H1 (cell line): ENCODE results near the gene ZNF148. TPM values are rescaled to one million over a fixed set of nuclear protein-coding genes. Genes with fewer than 3 reads are reported as not detected.

ENCODE experiments used
- CTCF ChIA-PET: fragments of 300-600 bp; sonication (Branson Sonifier 250); formaldehyde crosslinking; loops from one replicate; lab custom pipeline; 2021; ENCODE audit not compliant: partially characterized antibody; lab: Charles Lee
- POLR2A ChIA-PET: fragments of 300-600 bp; sonication (Branson Sonifier 250); formaldehyde crosslinking; loops from one replicate; lab custom pipeline; 2021; ENCODE audit warnings: inconsistent platforms; ENCODE audit not compliant: partially characterized antibody; lab: Charles Lee
- DNase-seq, 2 experiments: peaks; one replicate each; pipeline versions ENCODE4 v3.0.0 to v3.0.0-alpha.2; 2010 to 2022; ENCODE audit warnings: low spot score in 2 of 2, low read depth in 1 of 2, mixed read lengths in 1 of 2
- FAIRE-seq: peaks from 2 replicates; lab custom pipeline; 2011; peaks lifted over from hg19 to GRCh38; lab: Jason Lieb, UNC
- H2AFZ ChIP-seq: 2 replicates; pipeline ENCODE4 v1.8.1; 2012; ENCODE audit warnings: low read length, inconsistent platforms
- H2AK5ac ChIP-seq: 2 replicates; pipeline ENCODE4 v1.6.1; 2013; ENCODE audit warnings: low read depth, low read length
- H2BK120ac ChIP-seq: replicated peaks from 2 replicates; pipeline ENCODE3; 2013; ENCODE audit warnings: low read depth, low read length, inconsistent platforms
- H2BK12ac ChIP-seq: 2 replicates; pipeline ENCODE4 v1.6.1; 2013; ENCODE audit warnings: low read depth, low read length
- H2BK15ac ChIP-seq: 2 replicates; pipeline ENCODE4 v1.6.1; 2013; ENCODE audit warnings: low read length
- H2BK20ac ChIP-seq: 2 replicates; pipeline ENCODE4 v1.6.1; 2013; ENCODE audit warnings: low read length
- H2BK5ac ChIP-seq: 2 replicates; pipeline ENCODE4 v1.6.1; 2013; ENCODE audit warnings: low read depth, low read length
- H3K14ac ChIP-seq: 2 replicates; pipeline ENCODE4 v1.6.1; 2013; ENCODE audit warnings: inconsistent platforms; ENCODE audit not compliant: insufficient read length
- H3K18ac ChIP-seq: 2 replicates; pipeline ENCODE4 v1.6.1; 2013; ENCODE audit warnings: low read length; ENCODE audit errors: extremely low read depth
- H3K23ac ChIP-seq: 2 replicates; pipeline ENCODE4 v1.6.1; 2013; ENCODE audit warnings: inconsistent platforms; ENCODE audit not compliant: insufficient read length
- H3K23me2 ChIP-seq: 2 replicates; pipeline ENCODE4 v1.6.1; 2013; ENCODE audit warnings: low read depth, low read length
- H3K27ac ChIP-seq: 2 replicates; pipeline ENCODE4 v1.6.1; 2011; ENCODE audit warnings: low read depth, low read length, inconsistent platforms
- H3K27me3 ChIP-seq, 4 experiments: replicated peaks in 1 of 4; 1 replicate in 1 of 4; 2 replicates in 3 of 4; pipeline versions ENCODE4 v1.6.1 to v1.8.1; 2011 to 2013; ENCODE audit warnings: low read length in 3 of 4, mild to moderate bottlenecking in 3 of 4, inconsistent platforms in 2 of 4, mixed read lengths in 2 of 4, moderate library complexity in 1 of 4; ENCODE audit not compliant: control insufficient read depth in 3 of 4, insufficient read depth in 3 of 4; ENCODE audit errors: extremely low read depth in 1 of 4
- H3K36me3 ChIP-seq, 4 experiments: 2 replicates each; pipeline versions ENCODE4 v1.6.1 to v1.8.1; 2011 to 2013; ENCODE audit warnings: mild to moderate bottlenecking in 4 of 4, low read length in 3 of 4, moderate library complexity in 2 of 4, control low read depth in 1 of 4, inconsistent platforms in 1 of 4; ENCODE audit not compliant: insufficient read depth in 4 of 4, control insufficient read depth in 2 of 4
- H3K4ac ChIP-seq: replicated peaks from 2 replicates; pipeline ENCODE3; 2013; ENCODE audit warnings: low read length, low read depth, mixed read lengths, inconsistent platforms; ENCODE audit not compliant: insufficient read length
- H3K4me1 ChIP-seq, 4 experiments: replicated peaks in 1 of 4; 1 replicate in 1 of 4; 2 replicates in 3 of 4; pipeline versions ENCODE4 v1.6.1 to v1.8.1; 2011 to 2013; ENCODE audit warnings: low read length in 3 of 4, inconsistent platforms in 2 of 4, mixed read lengths in 1 of 4; ENCODE audit not compliant: insufficient read depth in 4 of 4, control insufficient read depth in 3 of 4
- H3K4me2 ChIP-seq, 2 experiments: 2 replicates each; pipeline versions ENCODE4 v1.6.1 to v1.8.1; 2011 to 2013; ENCODE audit warnings: low read depth in 2 of 2, low read length in 2 of 2, control low read depth in 1 of 2, inconsistent platforms in 1 of 2, mild to moderate bottlenecking in 1 of 2; ENCODE audit not compliant: insufficient read depth in 1 of 2
- H3K4me3 ChIP-seq, 4 experiments: fragments of 200-600, 300-600 bp in 1 of 4; sonication (generic), shearing (Covaris generic), sonication (Bioruptor Twin) in 1 of 4; 2 replicates each; pipeline versions ENCODE4 v1.5.1 to v1.8.1; 2011 to 2016; ENCODE audit warnings: low read length in 4 of 4, low read depth in 3 of 4, control low read depth in 2 of 4, inconsistent platforms in 2 of 4, mild to moderate bottlenecking in 2 of 4, mixed read lengths in 1 of 4, moderate library complexity in 1 of 4; ENCODE audit not compliant: insufficient read depth in 2 of 4; ENCODE audit errors: extremely low read depth in 1 of 4
- H3K56ac ChIP-seq: replicated peaks from 2 replicates; pipeline ENCODE3; 2013; ENCODE audit warnings: low read depth, mild to moderate bottlenecking, mixed read lengths, low read length, inconsistent platforms; ENCODE audit not compliant: insufficient read length
- H3K79me1 ChIP-seq: 2 replicates; pipeline ENCODE4 v1.6.1; 2013; ENCODE audit warnings: low read depth, low read length, control low read depth
- H3K79me2 ChIP-seq, 2 experiments: 2 replicates each; pipeline versions ENCODE4 v1.6.1 to v1.8.1; 2012 to 2013; ENCODE audit warnings: low read length in 2 of 2, mild to moderate bottlenecking in 2 of 2, inconsistent platforms in 1 of 2; ENCODE audit not compliant: insufficient read depth in 2 of 2, control insufficient read depth in 1 of 2
- H3K9ac ChIP-seq, 4 experiments: replicated peaks in 1 of 4; 1 replicate in 1 of 4; 2 replicates in 3 of 4; pipeline versions ENCODE4 v1.6.1 to v1.8.1; 2011 to 2013; ENCODE audit warnings: low read depth in 3 of 4, low read length in 3 of 4, control low read depth in 2 of 4, mild to moderate bottlenecking in 2 of 4, moderate library complexity in 2 of 4, inconsistent platforms in 1 of 4; ENCODE audit errors: extremely low read depth in 1 of 4
- H3K9me3 ChIP-seq, 2 experiments: 2 replicates each; pipeline versions ENCODE4 v1.6.1 to v1.8.1; 2012 to 2013; ENCODE audit warnings: mild to moderate bottlenecking in 2 of 2, moderate library complexity in 2 of 2, control low read depth in 1 of 2, inconsistent platforms in 1 of 2, low read depth in 1 of 2, low read length in 1 of 2, mixed read lengths in 1 of 2; ENCODE audit not compliant: insufficient read depth in 2 of 2
- H4K20me1 ChIP-seq, 2 experiments: replicated peaks in 1 of 2; 2 replicates each; pipeline versions ENCODE3 to v1.8.1; 2011 to 2013; ENCODE audit warnings: inconsistent platforms in 2 of 2, low read length in 2 of 2, mild to moderate bottlenecking in 1 of 2; ENCODE audit not compliant: insufficient read depth in 2 of 2, control insufficient read depth in 1 of 2
- H4K5ac ChIP-seq: 2 replicates; pipeline ENCODE4 v1.6.1; 2013; ENCODE audit warnings: low read length, low read depth, mixed read lengths, inconsistent platforms; ENCODE audit not compliant: insufficient read length
- H4K8ac ChIP-seq: 2 replicates; pipeline ENCODE4 v1.8.0; 2013; ENCODE audit warnings: mild to moderate bottlenecking, moderate library complexity, low read length, inconsistent platforms; ENCODE audit not compliant: insufficient read depth; ENCODE audit errors: extremely low read depth
- H4K91ac ChIP-seq: replicated peaks from 2 replicates; pipeline ENCODE3; 2013; ENCODE audit warnings: low read length, mixed read lengths, inconsistent platforms; ENCODE audit not compliant: insufficient read length
- ASH2L ChIP-seq: fragments of 200-600, 300-600 bp; sonication (generic); IDR thresholded peaks from one replicate; pipeline ENCODE4 v1.7.1; 2017; ENCODE audit warnings: low read length
- BCL11A ChIP-seq, 2 experiments: IDR thresholded peaks; one replicate each; pipeline ENCODE4 v1.6.1; 2011; ENCODE audit warnings: low read depth in 2 of 2, low read length in 2 of 2, mild to moderate bottlenecking in 2 of 2
- GTF2F1 ChIP-seq: IDR thresholded peaks from 2 replicates; pipeline ENCODE4 v1.6.1; 2012; ENCODE audit warnings: low read depth, low read length, improper control_type of control experiment, borderline replicate concordance
- HDAC2 ChIP-seq, 2 experiments: fragments of 300-600 bp in 1 of 2; sonication (generic) in 1 of 2; IDR thresholded peaks; 2 replicates each; pipeline ENCODE4 v1.6.1; 2011 to 2012; ENCODE audit warnings: low read depth in 2 of 2, low read length in 2 of 2, mild to moderate bottlenecking in 2 of 2, moderate library complexity in 2 of 2, borderline replicate concordance in 1 of 2, inconsistent platforms in 1 of 2
- MAFK ChIP-seq: IDR thresholded peaks from 2 replicates; pipeline ENCODE4 v1.6.1; 2012; ENCODE audit warnings: low read depth, mild to moderate bottlenecking, improper control_type of control experiment, low read length
- POU5F1 ChIP-seq: IDR thresholded peaks from 2 replicates; pipeline ENCODE4 v1.6.1; 2011; ENCODE audit warnings: low read depth, mild to moderate bottlenecking, low read length, moderate library complexity
- SIN3A ChIP-seq, 2 experiments: IDR thresholded peaks in 1 of 2; conservative IDR thresholded peaks in 1 of 2; 2 replicates each; pipeline ENCODE4 v1.6.1; 2011 to 2012; ENCODE audit warnings: low read length in 2 of 2, improper control_type of control experiment in 1 of 2, low read depth in 1 of 2, mild to moderate bottlenecking in 1 of 2
- SRF ChIP-seq: IDR thresholded peaks from 2 replicates; pipeline ENCODE4 v1.6.1; 2011; ENCODE audit warnings: mild to moderate bottlenecking, low read depth, low read length, moderate library complexity
- YY1 ChIP-seq: IDR thresholded peaks from 2 replicates; pipeline ENCODE4 v1.6.1; 2011; ENCODE audit warnings: low read depth, mild to moderate bottlenecking, low read length
- WGBS, 2 experiments: shearing (Covaris generic) in 1 of 2; methylation state at CpG; one replicate each; pipeline versions ENCODE4 v1.1.6 to v1.1.7; 2013 to 2015; ENCODE audit warnings: low lambda C conversion rate in 2 of 2, mixed read lengths in 2 of 2, inconsistent platforms in 1 of 2, low coverage in 1 of 2, missing lambda C conversion rate in 1 of 2; ENCODE audit not compliant: insufficient replicate concordance in 2 of 2, insufficient coverage in 1 of 2, insufficient read length in 1 of 2; ENCODE audit errors: extremely low coverage in 1 of 2, missing lambda C conversion rate in 1 of 2; 5-methylcytosine and 5-hydroxymethylcytosine counted together
- polyA plus RNA-seq, 7 experiments: library from polyadenylated mRNA; depleted of rRNA in 3 of 7; stranded (reverse) in 5 of 7; unstranded in 2 of 7; fragments of >200 nt in 5 of 7; fragments of 200-250 nt in 2 of 7; gene quantifications; 1 replicate in 5 of 7; 2 replicates in 1 of 7; 4 replicates in 1 of 7; pipeline versions ENCODE4 v1.2.1 to v1.2.3, GENCODE V29; 2011 to 2013; ENCODE audit warnings: missing spikeins in 2 of 7, mixed read lengths in 2 of 7
- total RNA-seq: library from RNA; stranded (reverse); fragmentation: NEBNext Ultra II Directional; extraction: Animal tissue kit (Norgen Biotek cat#: 25700); gene quantifications from 2 replicates; pipeline ENCODE4 v1.2.1, GENCODE V29; 2021

Gene ZNF148
- total and polyA plus RNA-seq, 2 of the 8 experiments (the other 6 are each of a cell fraction or from before 2014, with no cell fraction given), result 3.7 to 22.6 TPM

- Histone ChIP-seq H4K20me1 (no peaks in the 10 kb centered on the region), H3K9ac (no peak overlapping the region), H3K79me2 (no peaks in the 10 kb centered on the region), H3K56ac (no peak overlapping the region), H2BK12ac (no peak overlapping the region), H2BK120ac (no peak overlapping the region), H3K23ac (no peak overlapping the region), H2BK20ac (no peak overlapping the region), H2AK5ac (no peak overlapping the region), H4K5ac (no peak overlapping the region), H3K23me2 (no peaks in the 10 kb centered on the region; the same call in 1 of the 2 replicates), H3K9me3 (no peaks in the 10 kb centered on the region), H4K91ac (no peak overlapping the region), H4K8ac (no peak overlapping the region), H3K79me1 (no peaks in the 10 kb centered on the region), H3K27me3 (no peaks in the 10 kb centered on the region), H2AFZ (no peak overlapping the region), H3K27ac (no peak overlapping the region), H3K4ac (no peak overlapping the region), H2BK15ac (no peak overlapping the region), H3K4me3 (no peak overlapping the region), H3K14ac (no peak overlapping the region), H3K4me1 (peaks cover 0 to 6% (median 4%) of the 10 kb centered on the region in 4 experiments; a peak in 3 of 7 replicates), H2BK5ac (no peak overlapping the region), H3K4me2 (no peak overlapping the region), H3K36me3 (0 out of 8 replicates have a peak, but pooled peaks cover 0 to 2% (median 0%) of the 10 kb centered on the region in 4 experiments), H3K18ac (no peak overlapping the region)
- DNase-seq (no peak), FAIRE-seq (no peak)
- TF ChIP-seq SRF, result no peak
- TF ChIP-seq YY1, result no peak
- no peak for TF ChIP-seq GTF2F1
- no peak for TF ChIP-seq ASH2L
- no peak for TF ChIP-seq HDAC2 (IDR thresholded peaks at IDR 0.05; ENCODE audit: borderline replicate concordance in 1 of 2, low read depth in 2 of 2, low read length in 2 of 2)
- TF ChIP-seq POU5F1, result no peak
- no peak for TF ChIP-seq SIN3A (conservative IDR thresholded peaks at IDR 0.05 in 1 of 2, IDR thresholded peaks at IDR 0.05 in 1 of 2; ENCODE audit: low read depth in 1 of 2, low read length in 2 of 2)
- TF ChIP-seq MAFK, result no peak
- no peak for TF ChIP-seq BCL11A (IDR thresholded peaks at IDR 0.05; ENCODE audit: low read depth in 2 of 2, low read length in 2 of 2)
- ChIA-PET CTCF (interaction anchor here (0.6 kb wide), 1 partner anchor 197 kb away, joined by 3 read pairs; no protein-coding TSS in a partner anchor), POLR2A (no interaction called here)
- WGBS, 2 experiments, result 81% methylated on average over 1 of the region's 1 CpG; no CpG with 5 or more reads in 1 of the 2 experiments
Observed at GRCh38 chr3:125267460-125267859, 107.7 kb downstream of the ZNF148 start.
